ENCODE results near the gene SPATA31C1.
"Not testable (repeated sequence)": the region's sequence is repeated elsewhere in the genome, so short reads cannot be mapped to it uniquely, and the experiment has no call there.

Gene SPATA31C1

GRCh38 chr9:87909310-87910041 is 8.3 kb upstream of the SPATA31C1 start:
- no peak for DNase-seq (ENCODE audit: low spot score)
- in situ Hi-C loops (cut with MboI; ENCODE audit: low sequenced_read_pairs, unreplicated experiment): no loop called here

GRCh38 chr9:87910821-87911220 is 6.9 kb upstream of the SPATA31C1 start:
- no peak for DNase-seq (ENCODE audit: low spot score)
- TF ChIP-seq CTCF (IDR thresholded peaks at IDR 0.05; ENCODE audit: borderline replicate concordance, control extremely low read depth, extremely low read depth, insufficient read depth, missing control alignments): no peak
- in situ Hi-C loops (cut with MboI; ENCODE audit: low sequenced_read_pairs, unreplicated experiment): no loop called here

More at GRCh38 chr9:87909310-87910041, 8.3 kb upstream of the SPATA31C1 start:
- no peak for TF ChIP-seq CTCF (IDR thresholded peaks at IDR 0.05; ENCODE audit: borderline replicate concordance, control extremely low read depth, extremely low read depth, insufficient read depth, missing control alignments)

GRCh38 chr9:87919013-87919412 is 1.3 kb downstream of the SPATA31C1 start:
- in situ Hi-C loops (cut with MboI; ENCODE audit: low sequenced_read_pairs, unreplicated experiment); DNase-seq (ENCODE audit: low spot score): not testable (repeated sequence)

GRCh38 chr9:87921561-87921960 is 3.8 kb downstream of the SPATA31C1 start:
- in situ Hi-C loops (cut with MboI; ENCODE audit: low sequenced_read_pairs, unreplicated experiment); DNase-seq (ENCODE audit: low spot score): not testable (repeated sequence)

- in situ Hi-C loops (cut with MboI; ENCODE audit: low sequenced_read_pairs, unreplicated experiment); DNase-seq (ENCODE audit: low spot score): not testable (repeated sequence)
These were observed 5.2 kb downstream of the SPATA31C1 start for GRCh38 chr9:87923012-87923411.

GRCh38 chr9:87924851-87925250 is 7.1 kb downstream of the SPATA31C1 start:
- DNase-seq (ENCODE audit: low spot score); in situ Hi-C loops (cut with MboI; ENCODE audit: low sequenced_read_pairs, unreplicated experiment): not testable (repeated sequence)

- in situ Hi-C loops (cut with MboI; ENCODE audit: low sequenced_read_pairs, unreplicated experiment): not testable (repeated sequence)
These were observed 11.4 kb downstream of the SPATA31C1 start for GRCh38 chr9:87929152-87929551.

GRCh38 chr9:87934444-87934843 is 16.7 kb downstream of the SPATA31C1 start:
- in situ Hi-C loops (cut with MboI; ENCODE audit: low sequenced_read_pairs, unreplicated experiment); DNase-seq (ENCODE audit: low spot score): not testable (repeated sequence)

More at GRCh38 chr9:87929152-87929551, 11.4 kb downstream of the SPATA31C1 start:
- DNase-seq (ENCODE audit: low spot score): not testable (repeated sequence)

GRCh38 chr9:87937352-87937751 is 19.6 kb downstream of the SPATA31C1 start:
- in situ Hi-C loops (cut with MboI; ENCODE audit: low sequenced_read_pairs, unreplicated experiment): not testable (repeated sequence)

GRCh38 chr9:87937918-87938317 is 20.2 kb downstream of the SPATA31C1 start:
- DNase-seq (ENCODE audit: low spot score); in situ Hi-C loops (cut with MboI; ENCODE audit: low sequenced_read_pairs, unreplicated experiment): not testable (repeated sequence)

More at GRCh38 chr9:87937352-87937751, 19.6 kb downstream of the SPATA31C1 start:
- DNase-seq (ENCODE audit: low spot score): not testable (repeated sequence)

GRCh38 chr9:87938336-87938735 is 20.6 kb downstream of the SPATA31C1 start:
- DNase-seq (ENCODE audit: low spot score); in situ Hi-C loops (cut with MboI; ENCODE audit: low sequenced_read_pairs, unreplicated experiment): not testable (repeated sequence)

- DNase-seq (ENCODE audit: low spot score); in situ Hi-C loops (cut with MboI; ENCODE audit: low sequenced_read_pairs, unreplicated experiment): not testable (repeated sequence)
These were observed 21.3 kb downstream of the SPATA31C1 start for GRCh38 chr9:87939096-87939495.
